ENCODE data around the gene VSNL1. TPM values are rescaled to one million over a fixed set of nuclear protein-coding genes. Genes with fewer than 3 reads are reported as not detected.
A peak's percentile ranks its signal among the peaks of the same experiment; 100 is the strongest.
"Not testable (repeated sequence)": the region's sequence is repeated elsewhere in the genome, so short reads cannot be mapped to it uniquely, and the experiment has no call there.

VSNL1 gene
- total and polyA plus RNA-seq, 4 experiments from 2014 or later: not detected

- peaks cover 0 to 3% (median under 1%) of the 10 kb centered on the region in 8 donors for H3K9me3 Mint-ChIP-seq
- H3K4me3 Mint-ChIP-seq: no peak overlapping the region
- CTCF ChIA-PET (ENCODE audit: partially characterized antibody): no interaction called here
- DNase-seq: no peak
- intact Hi-C loops (cut with micrococcal nuclease): no loop called here
- Histone ChIP-seq H3K27ac (ENCODE audit: low read depth, low read length) (no peak overlapping the region), H3K4me1 (ENCODE audit: insufficient read depth, low read length) (no peaks in the 10 kb centered on the region), H3K36me3 (ENCODE audit: insufficient read depth, low read length) (no peaks in the 10 kb centered on the region), H3K4me3 (ENCODE audit: low read length in 2 of 2) (no peak overlapping the region), H3K27me3 (ENCODE audit: insufficient read depth, low read length) (no peaks in the 10 kb centered on the region), H3K9me3 (ENCODE audit: control insufficient read depth in 1 of 2, low read length in 2 of 2) (no peaks in the 10 kb centered on the region)
- no peaks in the 10 kb centered on the region for H3K36me3 Mint-ChIP-seq
- H3K27me3 Mint-ChIP-seq: peaks cover 0 to 2% of the 10 kb centered on the region in 2 donors
- H3K4me1 Mint-ChIP-seq: no peaks in the 10 kb centered on the region
- POLR2A ChIA-PET (ENCODE audit: partially characterized antibody): no interaction called here
- H3K27ac Mint-ChIP-seq: no peak overlapping the region
These were observed 14.7 kb downstream of the VSNL1 start for GRCh38 chr2:17555150-17555549.

- peak overlapping the region in 1 of 8 donors; percentile 26 for H3K4me3 Mint-ChIP-seq
- CTCF ChIA-PET (ENCODE audit: partially characterized antibody): no interaction called here
These were observed 17.1 kb downstream of the VSNL1 start for GRCh38 chr2:17557596-17557995.

GRCh38 chr2:17558053-17558452 lies 17.6 kb downstream of the VSNL1 start:
- no peaks in the 10 kb centered on the region for H3K4me1 ChIP-seq (ENCODE audit: insufficient read depth, low read length)
- DNase-seq: no peak
- H3K27me3 Mint-ChIP-seq: peaks cover 0 to 2% of the 10 kb centered on the region in 2 donors
- H3K27ac ChIP-seq (ENCODE audit: low read depth, low read length): no peak overlapping the region
- POLR2A ChIA-PET (ENCODE audit: partially characterized antibody): no interaction called here
- no peak overlapping the region for H3K4me3 ChIP-seq (ENCODE audit: low read length in 2 of 2)
- H3K27me3 ChIP-seq (ENCODE audit: insufficient read depth, low read length): no peaks in the 10 kb centered on the region
- H3K9me3 Mint-ChIP-seq: peaks cover 0 to 3% (median 0%) of the 10 kb centered on the region in 8 donors
- intact Hi-C loops (cut with micrococcal nuclease): no loop called here
- H3K36me3 ChIP-seq (ENCODE audit: insufficient read depth, low read length): no peaks in the 10 kb centered on the region
- CTCF ChIA-PET (ENCODE audit: partially characterized antibody): no interaction called here
- no peaks in the 10 kb centered on the region for H3K36me3 Mint-ChIP-seq
- no peaks in the 10 kb centered on the region for H3K9me3 ChIP-seq (ENCODE audit: control insufficient read depth in 1 of 2, low read length in 2 of 2)
- H3K27ac Mint-ChIP-seq: no peak overlapping the region
- no peaks in the 10 kb centered on the region for H3K4me1 Mint-ChIP-seq
- H3K4me3 Mint-ChIP-seq: no peak overlapping the region

More at GRCh38 chr2:17557596-17557995, 17.1 kb downstream of the VSNL1 start:
- no peak overlapping the region for H3K27ac Mint-ChIP-seq
- intact Hi-C loops (cut with micrococcal nuclease): no loop called here
- POLR2A ChIA-PET (ENCODE audit: partially characterized antibody): no interaction called here
- H3K9me3 Mint-ChIP-seq: peaks cover 0 to 2% (median 0%) of the 10 kb centered on the region in 8 donors
- no peak for DNase-seq
- no peaks in the 10 kb centered on the region for H3K27me3 ChIP-seq (ENCODE audit: insufficient read depth, low read length)
- no peak overlapping the region for H3K27ac ChIP-seq (ENCODE audit: low read depth, low read length)
- H3K36me3 Mint-ChIP-seq: no peaks in the 10 kb centered on the region
- no peaks in the 10 kb centered on the region for H3K4me1 ChIP-seq (ENCODE audit: insufficient read depth, low read length)
- no peak overlapping the region for H3K4me3 ChIP-seq (ENCODE audit: low read length in 2 of 2)
- H3K9me3 ChIP-seq (ENCODE audit: control insufficient read depth in 1 of 2, low read length in 2 of 2): no peaks in the 10 kb centered on the region
- H3K4me1 Mint-ChIP-seq: no peaks in the 10 kb centered on the region
- H3K27me3 Mint-ChIP-seq: peaks cover 0 to 2% of the 10 kb centered on the region in 2 donors
- H3K36me3 ChIP-seq (ENCODE audit: insufficient read depth, low read length): no peaks in the 10 kb centered on the region

- Histone ChIP-seq H3K27ac (ENCODE audit: low read depth, low read length) (no peak overlapping the region), H3K36me3 (ENCODE audit: insufficient read depth, low read length) (no peaks in the 10 kb centered on the region), H3K27me3 (ENCODE audit: insufficient read depth, low read length) (no peaks in the 10 kb centered on the region), H3K9me3 (ENCODE audit: control insufficient read depth in 1 of 2, low read length in 2 of 2) (no peaks in the 10 kb centered on the region), H3K4me3 (ENCODE audit: low read length in 2 of 2) (no peak overlapping the region), H3K4me1 (ENCODE audit: insufficient read depth, low read length) (no peaks in the 10 kb centered on the region)
- ChIA-PET POLR2A (ENCODE audit: partially characterized antibody) (no interaction called here), CTCF (ENCODE audit: partially characterized antibody) (no interaction called here)
- no peaks in the 10 kb centered on the region for H3K4me1 Mint-ChIP-seq
- peaks cover 0 to 3% (median 0%) of the 10 kb centered on the region in 8 donors for H3K9me3 Mint-ChIP-seq
- no peaks in the 10 kb centered on the region for H3K36me3 Mint-ChIP-seq
- H3K27ac Mint-ChIP-seq: peak overlapping the region in 1 of 7 donors; percentile 29
- intact Hi-C loops (cut with micrococcal nuclease): no loop called here
- no peak for DNase-seq
- no peak overlapping the region for H3K4me3 Mint-ChIP-seq
- peaks cover 1 to 2% of the 10 kb centered on the region in 2 donors for H3K27me3 Mint-ChIP-seq
These were observed 18.4 kb downstream of the VSNL1 start for GRCh38 chr2:17558878-17559277.

GRCh38 chr2:17565726-17566125 lies 25.2 kb downstream of the VSNL1 start:
- H3K27me3 Mint-ChIP-seq; H3K36me3 ChIP-seq (ENCODE audit: insufficient read depth, low read length); H3K27me3 ChIP-seq (ENCODE audit: insufficient read depth, low read length); H3K9me3 ChIP-seq (ENCODE audit: control insufficient read depth in 1 of 2, low read length in 2 of 2); POLR2A ChIA-PET (ENCODE audit: partially characterized antibody); H3K27ac ChIP-seq (ENCODE audit: low read depth, low read length); H3K9me3 Mint-ChIP-seq; H3K4me3 ChIP-seq (ENCODE audit: low read length in 2 of 2); H3K4me1 Mint-ChIP-seq; H3K4me3 Mint-ChIP-seq; CTCF ChIA-PET (ENCODE audit: partially characterized antibody); H3K4me1 ChIP-seq (ENCODE audit: insufficient read depth, low read length); H3K27ac Mint-ChIP-seq; intact Hi-C loops (cut with micrococcal nuclease); H3K36me3 Mint-ChIP-seq; DNase-seq: not testable (repeated sequence)

GRCh38 chr2:17571681-17572080 lies 31.2 kb downstream of the VSNL1 start:
- H3K9me3 Mint-ChIP-seq: peaks cover 0 to 2% (median 0%) of the 10 kb centered on the region in 8 donors
- H3K27me3 Mint-ChIP-seq: no peaks in the 10 kb centered on the region
- H3K36me3 Mint-ChIP-seq: no peaks in the 10 kb centered on the region
- Histone ChIP-seq H3K27ac (ENCODE audit: low read depth, low read length) (no peak overlapping the region), H3K9me3 (ENCODE audit: control insufficient read depth in 1 of 2, low read length in 2 of 2) (no peaks in the 10 kb centered on the region), H3K4me3 (ENCODE audit: low read length in 2 of 2) (no peak overlapping the region), H3K36me3 (ENCODE audit: insufficient read depth, low read length) (no peaks in the 10 kb centered on the region), H3K4me1 (ENCODE audit: insufficient read depth, low read length) (no peaks in the 10 kb centered on the region), H3K27me3 (ENCODE audit: insufficient read depth, low read length) (no peaks in the 10 kb centered on the region)
- no peak overlapping the region for H3K27ac Mint-ChIP-seq
- H3K4me3 Mint-ChIP-seq: no peak overlapping the region
- H3K4me1 Mint-ChIP-seq: no peaks in the 10 kb centered on the region
- CTCF ChIA-PET (ENCODE audit: partially characterized antibody): no interaction called here
- intact Hi-C loops (cut with micrococcal nuclease): no loop called here
- DNase-seq: no peak
- POLR2A ChIA-PET (ENCODE audit: partially characterized antibody): no interaction called here

- Histone ChIP-seq H3K4me1 (ENCODE audit: insufficient read depth, low read length) (no peaks in the 10 kb centered on the region), H3K4me3 (ENCODE audit: low read length in 2 of 2) (no peak overlapping the region), H3K27ac (ENCODE audit: low read depth, low read length) (no peak overlapping the region), H3K36me3 (ENCODE audit: insufficient read depth, low read length) (no peaks in the 10 kb centered on the region), H3K9me3 (ENCODE audit: control insufficient read depth in 1 of 2, low read length in 2 of 2) (no peaks in the 10 kb centered on the region), H3K27me3 (ENCODE audit: insufficient read depth, low read length) (no peaks in the 10 kb centered on the region)
- ChIA-PET POLR2A (ENCODE audit: partially characterized antibody) (no interaction called here), CTCF (ENCODE audit: partially characterized antibody) (no interaction called here)
- no peak for DNase-seq
- no peaks in the 10 kb centered on the region for H3K36me3 Mint-ChIP-seq
- H3K9me3 Mint-ChIP-seq: peaks cover 0 to 2% (median 0%) of the 10 kb centered on the region in 8 donors
- H3K27me3 Mint-ChIP-seq: no peaks in the 10 kb centered on the region
- no peak overlapping the region for H3K4me3 Mint-ChIP-seq
- no peak overlapping the region for H3K27ac Mint-ChIP-seq
- intact Hi-C loops (cut with micrococcal nuclease): no loop called here
- H3K4me1 Mint-ChIP-seq: no peaks in the 10 kb centered on the region
These were observed 32.7 kb downstream of the VSNL1 start for GRCh38 chr2:17573085-17573803.

GRCh38 chr2:17573804-17574175 lies 33.3 kb downstream of the VSNL1 start:
- no peak for DNase-seq
- POLR2A ChIA-PET (ENCODE audit: partially characterized antibody): no interaction called here
- H3K4me3 ChIP-seq (ENCODE audit: low read length in 2 of 2): no peak overlapping the region

More at GRCh38 chr2:17573804-17574175, 33.3 kb downstream of the VSNL1 start:
- H3K27ac Mint-ChIP-seq: no peak overlapping the region
- peaks cover 0 to 2% (median 0%) of the 10 kb centered on the region in 8 donors for H3K9me3 Mint-ChIP-seq
- H3K4me1 Mint-ChIP-seq: no peaks in the 10 kb centered on the region
- intact Hi-C loops (cut with micrococcal nuclease): no loop called here
- H3K4me3 Mint-ChIP-seq: no peak overlapping the region
- no peaks in the 10 kb centered on the region for H3K36me3 Mint-ChIP-seq
- H3K27ac ChIP-seq (ENCODE audit: low read depth, low read length): no peak overlapping the region
- H3K27me3 Mint-ChIP-seq: no peaks in the 10 kb centered on the region
- H3K27me3 ChIP-seq (ENCODE audit: insufficient read depth, low read length): no peaks in the 10 kb centered on the region
- H3K4me1 ChIP-seq (ENCODE audit: insufficient read depth, low read length): no peaks in the 10 kb centered on the region
- no peaks in the 10 kb centered on the region for H3K36me3 ChIP-seq (ENCODE audit: insufficient read depth, low read length)
- no peaks in the 10 kb centered on the region for H3K9me3 ChIP-seq (ENCODE audit: control insufficient read depth in 1 of 2, low read length in 2 of 2)
- CTCF ChIA-PET (ENCODE audit: partially characterized antibody): no interaction called here
